GM21717 (cell line): ENCODE results near the gene SIM2.

Source experiments
- ATAC-seq: cut with Tn5 transposase; IDR thresholded peaks from one replicate; pipeline ENCODE4 v1.9.1; 2021; ENCODE audit warnings: mild to moderate bottlenecking, moderate library complexity; ENCODE audit not compliant: unreplicated experiment

SIM2 gene

GRCh38 chr21:36791695-36792470 is 93.0 kb downstream of the SIM2 start:
- ATAC-seq, result no peak

DNA sequence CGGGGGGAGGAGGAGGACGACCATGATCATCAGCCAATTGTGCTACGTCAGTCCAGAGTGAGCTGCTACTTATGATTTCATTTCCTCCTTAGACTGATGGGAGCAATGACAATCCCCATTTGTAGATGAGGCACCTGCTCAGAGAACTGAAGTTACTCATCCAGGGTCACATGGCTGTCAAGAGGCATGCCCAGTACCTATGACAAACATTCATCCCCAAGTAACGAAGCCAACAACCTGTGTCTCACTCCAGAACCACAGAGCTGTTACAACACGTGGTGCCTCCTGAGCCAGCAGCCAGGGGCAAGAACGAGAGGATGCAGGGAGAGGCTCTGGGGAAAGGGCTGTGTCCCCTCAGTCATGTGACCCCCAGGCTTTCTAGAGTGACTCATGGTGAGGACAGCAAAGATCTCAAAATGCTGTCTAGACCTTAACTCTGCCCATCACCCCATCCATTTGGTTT is 93.6 kb downstream of the SIM2 start:
- ATAC-seq, result no peak

- ATAC-seq, result no peak
Measured at GRCh38 chr21:36796070-36796469, 97.2 kb downstream of the SIM2 start.

GRCh38 chr21:36798491-36798890 is 99.6 kb downstream of the SIM2 start:
- no peak for ATAC-seq
